Stimulated activated CD8-positive, alpha-beta memory T cell treated with anti-CD3 and anti-CD28 coated beads, Interleukin-7, amount 100 ng/mL, for 24 hours (primary cell): ENCODE results near the gene CLCF1.
A peak's percentile ranks its signal among the peaks of the same experiment; 100 is the strongest.

Experiments used
- DNase-seq: peaks from one replicate; pipeline ENCODE4 v3.0.0-alpha.2; 2020; ENCODE audit warnings: low read depth

The CLCF1 gene

DNA sequence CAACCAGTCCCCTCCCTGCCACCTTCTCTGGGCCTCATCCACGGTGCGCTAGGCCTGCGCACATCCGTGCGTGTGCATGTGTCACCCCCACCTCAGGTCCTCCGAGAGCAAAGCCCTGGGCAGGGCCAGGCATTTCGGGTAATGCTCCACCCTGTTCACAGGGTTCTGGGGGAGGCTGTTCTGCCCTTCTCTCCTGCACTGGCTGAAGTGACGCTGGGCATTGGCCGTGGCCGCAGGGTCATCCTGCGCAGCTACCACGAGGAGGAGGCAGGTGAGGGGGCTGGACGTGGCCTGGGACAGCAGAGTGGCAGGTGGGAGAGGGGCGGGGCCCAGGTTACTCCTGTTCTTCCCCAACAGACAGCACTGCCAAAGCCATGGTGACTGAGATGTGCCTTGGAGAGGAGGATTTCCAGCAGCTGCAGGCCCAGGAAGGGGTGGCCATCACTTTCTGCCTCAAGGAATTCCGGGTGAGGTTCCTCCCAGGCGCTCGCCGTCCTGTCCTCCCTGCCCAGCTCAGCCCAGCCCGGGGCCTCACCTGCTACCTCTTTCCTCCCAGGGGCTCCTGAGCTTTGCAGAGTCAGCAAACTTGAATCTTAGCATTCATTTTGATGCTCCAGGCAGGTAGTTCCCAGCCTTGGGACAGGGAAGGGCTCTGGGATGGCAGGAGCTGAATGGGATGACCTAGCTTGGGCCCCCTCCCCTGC is 22.3 kb upstream of the CLCF1 start:
- no peak for DNase-seq

DNA sequence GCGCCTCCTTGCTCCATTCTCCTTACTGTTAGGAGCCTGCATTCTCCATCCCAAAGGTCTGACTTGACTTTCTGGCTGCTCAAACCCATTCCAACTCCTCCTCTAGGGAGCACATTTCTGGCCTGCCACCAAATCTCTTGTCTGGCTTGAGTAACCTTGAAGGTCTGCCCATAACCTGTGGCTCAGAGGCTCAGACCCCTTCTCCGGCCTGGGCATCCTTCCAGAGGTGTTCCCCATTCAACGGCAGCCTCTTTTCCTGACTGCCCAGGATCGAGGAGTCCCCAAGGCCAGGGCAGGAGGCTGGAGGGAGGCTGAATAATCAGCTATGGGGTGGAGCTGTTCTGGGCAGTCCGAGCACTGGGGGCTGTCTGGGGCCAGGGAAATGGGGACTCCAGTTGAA is 20.6 kb upstream of the CLCF1 start:
- DNase-seq: no peak

DNA sequence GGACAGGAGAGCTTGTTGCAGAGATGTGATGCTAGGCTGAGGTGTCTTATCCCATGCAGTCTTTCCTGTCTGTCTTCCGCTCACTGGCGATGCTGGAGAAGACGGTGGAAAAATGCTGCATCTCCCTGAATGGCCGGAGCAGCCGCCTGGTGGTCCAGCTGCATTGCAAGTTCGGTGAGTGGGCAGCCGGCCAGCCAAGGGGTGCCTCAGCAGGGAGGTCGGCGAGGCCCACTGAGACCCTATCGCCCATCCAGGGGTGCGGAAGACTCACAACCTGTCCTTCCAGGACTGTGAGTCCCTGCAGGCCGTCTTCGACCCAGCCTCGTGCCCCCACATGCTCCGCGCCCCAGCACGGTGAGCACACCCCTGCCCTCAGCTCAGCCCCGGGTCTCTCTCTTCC is 20.0 kb upstream of the CLCF1 start:
- no peak for DNase-seq

DNA sequence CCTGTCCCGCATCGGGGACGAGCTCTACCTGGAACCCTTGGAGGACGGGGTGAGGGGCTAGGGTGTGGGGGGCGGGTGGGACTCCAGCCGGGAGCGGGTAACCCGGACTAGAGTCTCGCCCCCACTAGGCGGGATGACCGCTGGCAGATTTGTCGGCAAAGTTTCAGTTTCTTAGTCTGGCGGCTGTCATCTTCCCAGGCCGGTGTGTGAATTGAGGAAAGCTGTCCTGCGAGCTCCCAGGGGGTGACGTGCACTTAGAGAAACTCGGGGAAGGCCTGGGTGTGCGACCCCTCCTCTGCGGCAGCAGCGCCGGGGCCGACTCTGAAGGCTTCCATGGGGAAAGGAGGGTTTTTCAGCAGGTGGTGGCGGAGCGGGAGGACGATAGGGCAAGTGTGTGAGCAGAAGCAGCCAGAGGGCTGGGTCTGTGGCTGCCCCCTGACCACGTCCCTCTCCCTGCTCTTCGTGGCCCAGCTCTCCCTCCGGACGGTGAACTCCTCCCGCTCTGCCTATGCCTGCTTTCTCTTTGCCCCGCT is 18.9 kb upstream of the CLCF1 start:
- no peak for DNase-seq

DNA sequence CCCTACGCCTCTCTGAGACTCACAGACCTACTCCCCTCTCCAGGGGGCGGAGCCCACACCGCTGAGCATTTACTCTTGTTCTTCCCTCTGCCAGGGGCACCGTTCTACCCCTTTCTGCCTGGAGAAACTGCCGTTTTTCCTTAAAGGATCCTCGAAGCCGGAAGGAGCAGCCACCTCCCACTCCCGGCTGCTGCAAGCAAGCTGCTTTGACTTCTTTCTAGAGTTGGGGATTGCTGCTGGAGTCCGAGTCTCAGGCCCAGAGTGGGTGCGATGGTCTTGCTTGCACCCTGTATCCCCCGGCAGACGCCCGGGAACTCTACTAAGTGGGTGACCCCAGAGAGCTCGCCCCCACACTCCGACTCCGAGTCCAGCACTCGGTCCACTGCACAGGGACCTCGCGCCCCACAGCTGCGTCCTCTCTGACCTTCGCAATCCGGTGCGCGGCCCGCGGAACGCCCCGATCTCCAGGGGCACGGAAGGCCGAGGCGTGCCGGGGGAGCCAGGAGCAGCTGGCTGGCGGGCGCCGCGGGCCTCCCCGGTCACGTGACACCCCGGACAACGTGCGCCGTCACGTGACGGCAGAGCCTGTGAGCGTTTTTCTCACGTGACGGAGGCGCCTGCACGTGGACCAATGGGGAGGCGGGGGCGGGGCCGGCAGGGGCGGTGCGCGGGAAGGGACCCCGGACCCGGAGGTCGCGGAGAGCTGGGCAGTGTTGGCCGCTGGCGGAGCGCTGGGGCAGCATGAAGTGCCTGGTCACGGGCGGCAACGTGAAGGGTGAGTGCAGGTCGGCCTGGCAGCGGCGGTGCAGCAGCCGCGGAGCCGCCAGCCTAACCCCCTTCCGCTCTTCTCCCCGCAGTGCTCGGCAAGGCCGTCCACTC is 18.1 kb upstream of the CLCF1 start, which contains the start of gene RAD9A:
Gene RAD9A (plus strand): TSS at position 683 of the 879 bp plus-strand sequence. CDS start 59 bp downstream, at position 742.
- peak; percentile 87 for DNase-seq

DNA sequence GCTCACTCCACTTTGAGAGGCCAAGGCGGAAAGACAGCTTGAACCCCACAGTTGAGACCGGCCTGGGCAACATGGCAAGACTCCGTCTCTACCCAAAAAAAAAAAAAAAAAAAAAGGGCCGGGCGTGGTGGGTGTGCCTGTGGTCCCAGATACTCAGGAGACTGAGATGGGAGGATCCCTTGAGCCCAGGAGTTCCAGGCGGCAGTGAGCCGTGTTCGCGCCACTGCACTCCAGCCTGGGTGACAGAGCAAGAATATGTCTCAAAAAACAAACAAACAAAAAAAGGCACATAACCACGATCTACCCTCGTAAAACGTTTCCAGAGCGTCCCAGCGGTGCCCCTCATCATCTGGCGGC is 17.5 kb upstream of the CLCF1 start:
- no peak for DNase-seq

DNA sequence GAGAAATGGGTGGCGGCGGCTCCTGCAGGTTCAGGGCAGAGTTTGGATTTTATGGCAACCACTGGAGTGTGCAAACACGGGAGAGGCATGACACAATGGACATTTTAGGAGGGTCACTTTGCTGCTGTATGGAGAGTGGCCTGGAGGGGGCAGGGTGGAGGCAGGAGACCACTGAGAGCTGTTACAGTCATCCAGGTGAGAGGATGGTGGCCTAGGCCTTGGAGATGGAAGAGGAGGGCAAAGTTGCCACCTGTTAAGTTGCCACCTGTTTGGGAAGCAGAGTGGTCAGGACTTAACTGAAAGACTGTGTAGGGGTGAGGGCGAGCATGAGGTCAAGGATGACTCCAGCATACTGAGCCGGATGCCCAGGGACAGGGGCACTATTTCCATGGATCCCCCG is 16.1 kb upstream of the CLCF1 start:
- DNase-seq: no peak

DNA sequence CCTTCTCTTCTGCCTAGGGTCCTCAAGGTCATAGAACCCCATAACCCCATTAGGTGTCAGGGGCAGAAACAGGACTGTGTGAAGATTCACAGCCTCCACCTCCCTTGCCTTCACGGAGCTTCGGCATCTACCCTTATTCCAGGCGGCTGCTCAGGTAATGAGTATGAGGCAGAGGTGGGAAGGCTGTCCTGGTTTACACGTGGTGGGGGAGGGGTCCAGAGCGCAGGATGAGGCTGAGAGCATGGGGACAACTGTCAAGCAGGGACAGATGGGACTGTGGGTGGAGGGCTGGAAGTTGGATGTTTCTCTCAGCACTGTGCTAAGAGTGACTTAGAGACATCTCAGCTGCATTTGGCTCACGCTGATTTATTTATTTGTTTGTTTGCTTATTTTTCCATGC is 14.1 kb upstream of the CLCF1 start:
- DNase-seq: no peak

DNA sequence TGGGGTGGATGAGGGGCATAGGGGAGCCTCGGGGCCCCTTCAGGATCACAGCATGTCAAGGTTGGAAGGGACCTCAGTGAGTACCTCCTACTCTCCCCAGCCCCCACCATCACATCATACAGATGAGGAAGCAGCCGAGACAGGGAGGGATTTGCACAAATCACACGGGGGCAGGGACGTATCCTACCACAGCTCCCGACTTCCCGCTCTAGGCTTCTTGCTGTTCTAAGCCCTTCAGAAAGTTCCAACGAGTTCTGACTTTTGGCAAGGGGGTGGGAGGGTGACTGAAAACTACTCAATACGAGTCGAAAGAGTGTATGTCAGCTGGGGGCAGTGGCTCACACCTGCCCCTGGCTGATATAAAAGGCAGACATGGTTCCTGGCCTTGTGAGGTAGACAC is 13.7 kb upstream of the CLCF1 start:
- no peak for DNase-seq

DNA sequence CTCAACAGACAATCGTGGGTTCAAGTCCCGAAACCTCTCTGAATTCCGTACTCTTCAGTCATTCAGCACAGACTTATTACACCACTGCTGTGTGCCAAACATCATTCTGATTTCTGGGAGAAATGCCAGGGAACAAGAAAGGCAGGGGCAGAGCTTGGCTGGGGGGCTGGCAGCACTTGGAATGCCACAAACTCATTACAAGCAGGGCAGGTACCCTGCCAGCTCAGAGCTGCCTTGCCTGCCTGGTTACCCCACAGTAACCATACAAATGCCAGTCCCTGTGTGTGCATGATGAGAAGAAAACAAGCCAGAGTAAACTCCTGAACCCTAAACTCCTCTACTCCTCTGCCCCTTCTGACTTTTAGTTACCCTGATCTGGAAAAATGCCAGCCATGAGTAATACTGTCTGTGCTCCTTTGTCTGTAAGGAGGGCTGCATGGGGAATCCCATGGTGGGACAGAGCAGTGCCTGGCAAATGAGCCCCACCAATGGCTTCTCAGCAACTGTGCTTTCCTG is 11.5 kb upstream of the CLCF1 start:
- DNase-seq: no peak

DNA sequence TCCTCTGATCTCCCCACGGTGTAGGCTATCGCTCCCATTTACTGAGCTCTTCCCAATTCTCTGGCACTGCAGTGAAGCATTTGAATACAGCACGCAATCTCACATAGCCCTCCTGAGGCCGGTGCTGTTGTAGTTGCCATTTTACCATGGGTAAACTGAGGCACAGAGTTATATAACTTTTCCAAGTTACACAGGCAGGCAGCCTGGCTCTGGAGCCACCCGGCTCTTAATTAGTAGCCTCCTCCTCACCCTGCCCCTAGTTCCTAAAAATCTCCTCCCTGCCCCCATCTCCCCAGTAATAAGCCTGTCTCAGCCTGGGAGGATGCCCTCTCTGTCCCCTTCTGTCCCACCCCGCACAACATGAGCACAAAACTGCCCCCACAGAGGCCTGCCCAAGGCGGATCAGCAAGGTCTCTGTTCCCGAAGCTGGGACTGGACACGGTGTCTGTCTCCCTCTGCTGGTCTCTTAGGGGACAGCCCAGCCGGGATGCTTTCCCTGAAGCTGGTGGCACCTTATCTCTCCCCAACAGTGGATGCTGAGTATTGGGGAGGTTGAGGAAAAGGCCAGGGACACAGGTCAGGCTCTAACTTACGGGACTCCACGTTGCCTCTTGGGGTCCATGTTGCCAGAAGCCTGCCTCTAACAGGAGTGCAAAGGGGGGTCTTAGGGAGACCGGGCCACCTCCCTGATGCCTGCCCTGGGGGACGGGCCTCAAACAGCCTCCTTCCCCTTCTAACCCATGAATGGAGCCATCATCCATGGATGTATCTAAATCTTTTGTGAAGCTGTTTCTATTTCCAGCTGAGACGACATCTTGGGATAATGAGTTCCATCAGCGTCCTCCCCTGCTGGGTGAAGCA is 9.1 kb upstream of the CLCF1 start:
- DNase-seq: peak; percentile 63

DNA sequence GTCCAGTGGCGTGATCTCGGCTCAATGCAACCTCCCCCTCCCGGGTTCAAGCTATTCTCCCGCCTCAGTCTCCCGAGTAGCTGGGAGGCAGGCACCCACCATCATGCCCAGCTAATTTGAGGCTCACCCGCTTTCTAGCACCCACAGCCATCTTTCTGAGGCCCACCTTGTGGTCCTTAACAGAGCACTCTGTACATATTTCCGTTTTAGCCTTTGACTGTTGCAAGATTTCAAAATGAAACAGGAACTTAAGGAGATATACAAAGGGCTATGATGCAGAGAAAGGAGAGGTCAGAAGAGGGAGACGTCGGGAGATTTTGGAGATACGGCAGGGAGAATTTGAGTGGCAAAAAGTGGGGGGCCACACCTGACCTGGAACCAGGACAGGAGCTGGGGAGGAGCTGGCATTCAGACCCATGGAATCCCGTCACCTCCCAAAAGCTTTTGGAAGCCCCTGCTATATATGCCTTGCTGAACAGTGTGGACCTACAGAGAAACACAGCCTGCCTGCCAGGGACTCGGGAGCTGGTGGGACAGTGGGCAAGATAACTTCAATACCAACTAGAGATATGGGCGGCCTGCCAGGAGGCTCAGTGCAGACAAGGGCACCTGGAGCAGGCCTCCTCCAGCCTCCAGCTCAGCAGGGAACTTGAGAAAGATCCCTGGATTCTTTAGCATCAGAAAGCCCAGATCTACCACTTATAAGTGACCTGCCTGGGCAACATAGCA is 8.0 kb upstream of the CLCF1 start:
- no peak for DNase-seq

DNA sequence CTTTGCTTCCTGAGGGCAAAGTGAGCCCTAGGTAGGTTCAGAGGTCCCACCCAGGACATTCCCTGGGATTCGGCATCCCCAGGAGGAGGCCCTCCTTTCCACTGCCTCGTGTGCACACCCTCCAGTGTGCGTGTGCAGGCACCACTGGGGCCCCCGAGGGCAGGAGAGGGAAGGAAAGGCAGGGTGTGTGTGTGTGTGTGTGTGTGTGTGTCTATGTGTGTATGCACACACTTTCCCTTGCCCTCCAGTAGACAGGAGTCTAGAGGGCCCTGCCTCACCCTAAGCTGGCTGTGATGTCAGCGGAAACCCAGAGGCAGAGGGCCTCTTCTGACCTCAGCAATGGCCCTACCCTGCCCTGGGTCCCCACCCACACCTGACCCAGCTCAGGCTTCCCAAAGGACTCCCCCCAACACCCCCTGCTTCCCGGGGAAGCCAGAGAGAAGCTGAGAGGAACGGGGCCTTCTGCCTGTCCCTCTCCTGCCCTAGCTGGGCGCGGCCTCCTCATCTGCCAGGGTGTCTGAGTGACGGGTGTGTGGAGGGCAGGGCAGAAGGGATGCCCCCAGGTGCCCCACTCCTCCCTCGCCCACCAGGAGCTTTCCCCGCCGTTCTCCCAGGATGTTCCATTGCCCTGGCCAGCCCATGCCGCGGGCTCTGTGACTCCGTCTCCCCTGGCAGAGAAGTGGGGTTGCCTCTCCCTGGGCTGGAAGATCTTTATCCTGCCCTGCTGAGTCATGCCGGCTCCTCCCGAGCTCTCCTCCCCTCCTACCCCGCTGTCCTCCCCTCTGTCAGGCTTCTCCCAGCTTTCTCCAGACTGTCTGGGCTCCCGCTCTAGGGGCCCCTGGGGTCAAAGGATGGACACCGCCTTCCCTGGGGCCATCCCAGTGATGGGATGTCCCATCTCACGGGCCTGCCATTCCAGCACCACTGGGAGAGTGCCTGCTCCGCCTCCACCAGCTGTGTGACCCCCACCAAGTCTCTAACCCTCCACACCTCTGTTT is 6.0 kb upstream of the CLCF1 start:
- DNase-seq: no peak

DNA sequence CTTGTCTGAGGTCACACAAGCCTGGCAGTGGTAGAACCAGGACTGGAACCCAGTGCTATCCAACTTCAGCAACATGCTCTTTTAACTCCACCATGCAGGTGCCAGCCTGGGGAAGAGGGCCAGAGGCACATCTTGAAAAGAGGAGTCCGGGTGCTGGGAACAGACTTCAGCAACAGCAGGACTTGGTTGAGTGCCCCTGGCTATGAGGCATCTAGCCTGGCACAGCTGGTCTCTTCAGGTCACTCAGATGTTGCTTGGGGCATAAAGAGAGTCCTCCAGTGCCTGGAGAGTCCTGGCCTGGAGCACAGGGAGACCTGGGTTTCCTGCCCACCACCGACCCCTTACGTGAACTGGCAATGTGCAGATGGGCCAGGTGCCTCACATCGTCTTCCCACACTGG is 5.1 kb upstream of the CLCF1 start:
- no peak for DNase-seq

DNA sequence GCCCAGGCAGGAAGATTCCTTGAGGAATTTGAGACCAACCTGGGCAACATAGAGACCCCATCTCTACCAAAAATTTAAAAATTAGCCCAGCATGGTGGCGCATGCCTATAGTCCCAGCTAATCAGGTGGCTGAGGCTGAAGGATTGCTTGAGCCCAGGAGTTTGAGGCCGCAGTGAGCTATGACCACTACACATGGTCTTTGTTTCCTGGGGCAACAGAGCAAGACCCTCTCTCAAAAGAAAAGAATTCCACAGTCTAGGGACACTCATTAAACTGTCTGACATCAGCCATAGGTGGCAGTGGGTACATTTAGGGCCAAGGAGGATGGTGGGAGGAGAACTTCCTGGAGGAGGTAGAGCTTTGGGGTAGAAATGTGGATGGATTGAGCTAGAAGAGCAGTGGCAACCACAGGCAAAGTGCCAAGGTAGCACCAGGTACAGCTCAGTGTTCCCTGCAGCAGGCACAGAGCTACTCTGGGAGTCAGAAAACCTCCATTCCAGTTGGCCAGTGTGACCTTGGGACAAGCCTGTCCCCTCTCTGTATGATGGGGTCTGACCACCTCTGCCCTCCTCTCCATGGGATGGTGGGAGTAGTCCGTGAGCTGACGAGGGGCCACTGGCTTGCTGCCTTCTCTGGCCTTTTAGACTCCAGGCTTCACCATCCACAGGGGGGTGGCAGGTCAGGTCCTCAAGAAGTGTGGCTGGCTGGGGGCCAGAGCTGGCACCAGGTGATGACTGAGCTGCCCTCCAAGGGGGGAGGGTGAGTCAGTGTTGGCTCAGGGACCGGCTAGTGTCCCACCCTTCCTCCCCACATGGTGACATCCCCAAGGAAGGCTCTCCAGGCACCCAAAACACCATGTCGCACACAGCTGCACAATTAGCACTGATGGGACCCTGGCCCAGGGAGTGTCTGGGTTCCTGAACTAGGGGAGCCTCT is 3.7 kb upstream of the CLCF1 start:
- DNase-seq: no peak

DNA sequence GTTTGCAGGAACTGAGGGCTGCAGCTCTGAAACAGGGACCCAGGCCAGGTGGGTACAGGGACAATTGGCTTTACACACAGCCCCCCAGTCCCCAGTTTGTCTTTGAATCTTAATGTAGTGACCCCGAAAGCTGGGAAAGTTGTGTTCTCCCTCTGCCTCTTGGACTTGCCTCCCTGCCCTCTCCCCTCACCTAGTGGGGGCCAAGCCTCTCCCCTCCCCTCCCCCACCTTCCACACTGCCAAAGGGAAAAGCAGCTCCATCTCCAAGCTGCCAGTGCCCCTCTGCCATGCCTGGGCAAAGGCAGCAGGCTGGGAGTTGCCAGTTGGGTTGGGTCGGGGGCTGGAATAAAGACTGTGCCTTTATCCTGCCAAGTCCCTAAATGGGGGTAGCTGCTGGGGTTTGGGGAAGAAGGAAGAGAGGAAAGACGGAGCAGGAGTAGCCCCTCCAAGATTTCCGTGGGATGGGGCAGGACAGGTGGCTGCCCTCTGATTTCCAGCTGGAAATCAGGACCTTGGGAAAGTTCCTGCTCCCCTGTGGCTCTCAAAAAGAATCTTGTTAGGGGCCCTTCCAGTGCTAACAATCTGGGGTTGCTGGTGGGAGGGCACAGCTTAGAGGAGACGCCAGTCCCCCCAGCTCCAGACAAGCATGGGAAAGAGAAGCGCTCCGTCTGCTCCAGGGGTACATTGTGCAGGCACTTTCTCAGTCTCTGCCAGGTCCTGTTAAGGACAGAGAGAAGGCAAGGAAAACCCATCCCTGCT is 2.8 kb upstream of the CLCF1 start:
- no peak for DNase-seq

DNA sequence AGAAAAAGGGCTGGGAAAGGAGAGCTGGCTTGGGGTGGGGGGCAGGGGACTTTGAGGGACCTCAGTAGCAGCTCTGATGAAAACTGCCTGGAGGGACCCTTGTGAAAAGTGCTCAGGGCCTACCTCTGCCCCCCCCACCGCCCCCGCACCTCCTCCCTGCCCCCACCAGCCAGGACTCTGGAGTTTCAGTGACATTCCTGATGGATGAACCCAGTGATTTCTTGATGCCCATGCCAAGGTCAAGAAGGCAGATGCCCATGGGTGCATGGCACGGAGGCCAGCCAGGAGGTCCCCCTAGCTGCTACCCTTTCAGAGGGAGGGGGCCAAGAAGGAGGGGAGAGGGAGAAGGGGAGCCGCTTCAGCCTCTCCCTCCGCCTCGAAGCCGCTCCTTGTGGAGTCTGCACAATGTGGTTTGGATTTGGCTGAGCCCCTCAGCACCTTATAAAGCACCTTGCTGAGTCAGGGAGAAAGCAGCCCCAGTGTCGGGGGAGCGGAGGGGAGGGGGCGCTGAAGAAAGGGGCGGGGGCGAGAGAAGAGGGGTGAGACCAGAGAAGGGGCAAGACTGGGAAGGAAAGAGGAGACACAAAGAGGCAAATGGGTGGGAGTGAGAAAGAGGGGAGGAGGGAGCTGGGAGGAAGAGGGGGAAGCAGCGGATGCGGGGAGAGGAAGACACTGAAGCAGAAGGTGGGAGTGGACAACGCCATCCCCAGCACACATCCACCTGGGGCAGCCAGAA is 2.1 kb upstream of the CLCF1 start:
- no peak for DNase-seq
